HEK293 (cell line): ENCODE data around the gene SMIM43.
A peak's percentile ranks its signal among the peaks of the same experiment; 100 is the strongest.

Source experiments
- BCL11B ChIP-seq: fragments of 450-650 bp; formaldehyde crosslinking; IDR thresholded peaks from 2 replicates; pipeline ENCODE4 v1.5.1; 2016; ENCODE audit warnings: low read depth, missing biosample characterization, missing genetic modification characterization
- BCL6B ChIP-seq: fragments of 450-650 bp; formaldehyde crosslinking; IDR thresholded peaks from 2 replicates; pipeline ENCODE4 v1.5.1; 2017; ENCODE audit warnings: missing biosample characterization, missing genetic modification characterization
- GLIS1 ChIP-seq: fragments of 450-650 bp; formaldehyde crosslinking; IDR thresholded peaks from 2 replicates; pipeline ENCODE4 v1.5.1; 2016; ENCODE audit warnings: missing biosample characterization, missing genetic modification characterization
- GLIS2 ChIP-seq: fragments of 450-650 bp; formaldehyde crosslinking; IDR thresholded peaks from 2 replicates; pipeline ENCODE4 v1.5.1; 2016; ENCODE audit warnings: missing biosample characterization, missing genetic modification characterization
- KLF10 ChIP-seq: fragments of 450-650 bp; IDR thresholded peaks from 2 replicates; pipeline ENCODE4 v1.5.1; 2018; ENCODE audit warnings: missing biosample characterization, mild to moderate bottlenecking, missing genetic modification characterization
- KLF8 ChIP-seq: fragments of 450-650 bp; formaldehyde crosslinking; IDR thresholded peaks from 2 replicates; pipeline ENCODE4 v1.5.1; 2016; ENCODE audit warnings: missing biosample characterization, missing genetic modification characterization
- OSR2 ChIP-seq: fragments of 450-650 bp; formaldehyde crosslinking; IDR thresholded peaks from 2 replicates; pipeline ENCODE4 v1.5.1; 2016; ENCODE audit warnings: missing biosample characterization, missing genetic modification characterization
- OVOL3 ChIP-seq: fragments of 450-650 bp; formaldehyde crosslinking; IDR thresholded peaks from 2 replicates; pipeline ENCODE4 v1.5.1; 2016; ENCODE audit warnings: missing biosample characterization, missing genetic modification characterization
- PRDM1 ChIP-seq: fragments of 450-650 bp; formaldehyde crosslinking; IDR thresholded peaks from 2 replicates; pipeline ENCODE4; 2016; ENCODE audit warnings: missing biosample characterization, missing genetic modification characterization
- REPIN1 ChIP-seq: fragments of 450-650 bp; formaldehyde crosslinking; IDR thresholded peaks from 2 replicates; pipeline ENCODE4 v1.5.1; 2017; ENCODE audit warnings: missing biosample characterization, missing genetic modification characterization, low read depth
- WT1 ChIP-seq: fragments of 450-650 bp; formaldehyde crosslinking; IDR thresholded peaks from 2 replicates; pipeline ENCODE4 v1.5.1; 2016; ENCODE audit warnings: missing biosample characterization, missing genetic modification characterization
- ZBTB8A ChIP-seq: fragments of 450-650 bp; formaldehyde crosslinking; IDR thresholded peaks from 2 replicates; pipeline ENCODE4 v1.5.1; 2016; ENCODE audit warnings: missing biosample characterization, missing genetic modification characterization
- ZEB2 ChIP-seq: fragments of 450-650 bp; formaldehyde crosslinking; IDR thresholded peaks from 2 replicates; pipeline ENCODE4 v1.5.1; 2016; ENCODE audit warnings: missing biosample characterization, missing genetic modification characterization
- ZFP37 ChIP-seq: fragments of 450-650 bp; formaldehyde crosslinking; IDR thresholded peaks from 2 replicates; pipeline ENCODE4 v1.5.1; 2016; ENCODE audit warnings: missing biosample characterization, missing genetic modification characterization
- ZIC2 ChIP-seq: fragments of 450-650 bp; formaldehyde crosslinking; IDR thresholded peaks from 2 replicates; pipeline ENCODE4 v1.5.1; 2016; ENCODE audit warnings: missing biosample characterization, missing genetic modification characterization
- ZNF140 ChIP-seq: fragments of 450-650 bp; formaldehyde crosslinking; IDR thresholded peaks from 2 replicates; pipeline ENCODE4 v1.5.1; 2016; ENCODE audit warnings: missing biosample characterization, missing genetic modification characterization
- ZNF157 ChIP-seq: fragments of 450-650 bp; formaldehyde crosslinking; IDR thresholded peaks from 2 replicates; pipeline ENCODE4 v1.5.1; 2016; ENCODE audit warnings: missing biosample characterization, missing genetic modification characterization
- ZNF23 ChIP-seq: fragments of 450-650 bp; formaldehyde crosslinking; IDR thresholded peaks from 2 replicates; pipeline ENCODE4 v1.5.1; 2016; ENCODE audit warnings: missing biosample characterization, missing genetic modification characterization, borderline replicate concordance
- ZNF26 ChIP-seq: fragments of 450-650 bp; formaldehyde crosslinking; IDR thresholded peaks from 2 replicates; pipeline ENCODE4 v1.5.1; 2016; ENCODE audit warnings: missing biosample characterization, missing genetic modification characterization
- ZNF280D ChIP-seq: fragments of 450-650 bp; formaldehyde crosslinking; IDR thresholded peaks from 2 replicates; pipeline ENCODE4 v1.5.1; 2016; ENCODE audit warnings: missing biosample characterization, missing genetic modification characterization
- ZNF324 ChIP-seq: fragments of 450-650 bp; formaldehyde crosslinking; IDR thresholded peaks from 2 replicates; pipeline ENCODE4 v1.5.1; 2016; ENCODE audit warnings: missing biosample characterization, missing genetic modification characterization
- ZNF341 ChIP-seq: fragments of 450-650 bp; formaldehyde crosslinking; IDR thresholded peaks from 2 replicates; pipeline ENCODE4; 2016; ENCODE audit warnings: low read depth, missing biosample characterization, missing genetic modification characterization
- ZNF366 ChIP-seq: fragments of 450-650 bp; formaldehyde crosslinking; conservative IDR thresholded peaks from 2 replicates; pipeline ENCODE4 v1.5.1; 2016; ENCODE audit warnings: missing biosample characterization, missing genetic modification characterization
- ZNF391 ChIP-seq: fragments of 450-650 bp; formaldehyde crosslinking; IDR thresholded peaks from 2 replicates; pipeline ENCODE4 v1.5.1; 2016; ENCODE audit warnings: low read depth, missing biosample characterization, missing genetic modification characterization, borderline replicate concordance
- ZNF404 ChIP-seq: fragments of 450-650 bp; formaldehyde crosslinking; IDR thresholded peaks from 2 replicates; pipeline ENCODE4 v1.5.1; 2017; ENCODE audit warnings: missing biosample characterization, missing genetic modification characterization
- ZNF416 ChIP-seq: fragments of 450-650 bp; formaldehyde crosslinking; IDR thresholded peaks from 2 replicates; pipeline ENCODE4 v1.5.1; 2016; ENCODE audit warnings: missing biosample characterization, missing genetic modification characterization
- ZNF510 ChIP-seq: fragments of 450-650 bp; formaldehyde crosslinking; IDR thresholded peaks from 2 replicates; pipeline ENCODE4 v1.5.1; 2018; ENCODE audit warnings: mild to moderate bottlenecking, missing genetic modification characterization, missing biosample characterization; ENCODE audit not compliant: insufficient replicate concordance
- ZNF558 ChIP-seq: fragments of 450-650 bp; formaldehyde crosslinking; IDR thresholded peaks from 2 replicates; pipeline ENCODE4 v1.5.1; 2016; ENCODE audit warnings: missing biosample characterization, missing genetic modification characterization
- ZNF571 ChIP-seq: fragments of 450-650 bp; formaldehyde crosslinking; IDR thresholded peaks from 2 replicates; pipeline ENCODE4 v1.5.0; 2017; ENCODE audit warnings: missing biosample characterization, missing genetic modification characterization
- ZNF610 ChIP-seq: fragments of 450-650 bp; formaldehyde crosslinking; IDR thresholded peaks from 2 replicates; pipeline ENCODE4 v1.5.1; 2016; ENCODE audit warnings: missing biosample characterization, missing genetic modification characterization, borderline replicate concordance
- ZNF623 ChIP-seq: fragments of 450-650 bp; formaldehyde crosslinking; IDR thresholded peaks from 2 replicates; pipeline ENCODE4 v1.5.1; 2016; ENCODE audit warnings: missing biosample characterization, missing genetic modification characterization
- ZNF629 ChIP-seq: fragments of 450-650 bp; formaldehyde crosslinking; IDR thresholded peaks from 2 replicates; pipeline ENCODE4 v1.5.1; 2017; ENCODE audit warnings: missing biosample characterization, missing genetic modification characterization
- ZNF639 ChIP-seq: fragments of 450-650 bp; formaldehyde crosslinking; IDR thresholded peaks from 2 replicates; pipeline ENCODE4 v1.5.1; 2016; ENCODE audit warnings: missing biosample characterization, missing genetic modification characterization
- ZNF792 ChIP-seq: fragments of 450-650 bp; formaldehyde crosslinking; IDR thresholded peaks from 2 replicates; pipeline ENCODE4 v1.5.1; 2016; ENCODE audit warnings: missing biosample characterization, missing genetic modification characterization
- ZNF843 ChIP-seq: fragments of 450-650 bp; formaldehyde crosslinking; IDR thresholded peaks from 2 replicates; pipeline ENCODE4 v1.5.1; 2016; ENCODE audit warnings: missing biosample characterization, missing genetic modification characterization
- ZXDB ChIP-seq: fragments of 450-650 bp; formaldehyde crosslinking; IDR thresholded peaks from 2 replicates; pipeline ENCODE4 v1.5.1; 2016; ENCODE audit warnings: missing biosample characterization, missing genetic modification characterization

The SMIM43 gene

GRCh38 chr4:121711263-121712000 is 53.5 kb downstream of the SMIM43 start (continued):
- TF ChIP-seq OSR2 (tag by site-specific recombination), result peak; percentile 17; the same call in 1 of the 2 replicates
- no peak for TF ChIP-seq ZNF404 (tag by site-specific recombination)
- TF ChIP-seq ZEB2 (tag by site-specific recombination), result peak; percentile 84
- peak; percentile 64; the same call in 1 of the 2 replicates for TF ChIP-seq KLF8
- TF ChIP-seq ZNF610 (tag by site-specific recombination), result no peak
- no peak; the same call in 1 of the 2 replicates for TF ChIP-seq WT1 (tag by site-specific recombination)
- no peak for TF ChIP-seq ZNF280D
- TF ChIP-seq ZNF639, result peak; percentile 39; the same call in 1 of the 2 replicates
- no peak for TF ChIP-seq ZNF23 (tag by site-specific recombination)
- TF ChIP-seq REPIN1 (tag by site-specific recombination), result no peak
- TF ChIP-seq ZNF366 (tag by site-specific recombination), result peak; percentile 93
- no peak for TF ChIP-seq ZNF510 (tag by site-specific recombination)
- TF ChIP-seq ZNF623 (tag by site-specific recombination), result no peak
- peak; percentile 59; the same call in 1 of the 2 replicates for TF ChIP-seq GLIS1 (tag by site-specific recombination)
- TF ChIP-seq PRDM1 (tag by site-specific recombination), result peak; percentile 29; the same call in 1 of the 2 replicates
- no peak for TF ChIP-seq BCL11B (tag by site-specific recombination)
- no peak for TF ChIP-seq ZNF140 (tag by site-specific recombination)
- TF ChIP-seq ZNF416 (tag by site-specific recombination), result no peak
- no peak for TF ChIP-seq ZNF341 (tag by site-specific recombination)
- TF ChIP-seq ZNF558 (tag by site-specific recombination), result no peak
- no peak for TF ChIP-seq ZNF571 (tag by site-specific recombination)
- peak; percentile 91 for TF ChIP-seq ZIC2 (tag by site-specific recombination)
- peak; percentile 68 for TF ChIP-seq ZNF629 (tag by site-specific recombination)
- no peak for TF ChIP-seq ZNF391 (tag by site-specific recombination)
- no peak for TF ChIP-seq ZNF26
- peak; percentile 48; the same call in 1 of the 2 replicates for TF ChIP-seq ZNF843 (tag by site-specific recombination)
- no peak for TF ChIP-seq ZNF324
- no peak for TF ChIP-seq BCL6B (tag by site-specific recombination)
- TF ChIP-seq ZNF157 (tag by site-specific recombination), result no peak
- TF ChIP-seq ZXDB (tag by site-specific recombination), result peak; percentile 51
- TF ChIP-seq ZFP37 (tag by site-specific recombination), result no peak
- peak; percentile 43; the same call in 1 of the 2 replicates for TF ChIP-seq ZBTB8A
- no peak for TF ChIP-seq ZNF792 (tag by site-specific recombination)
- peak; percentile 73 for TF ChIP-seq GLIS2 (tag by site-specific recombination)
- TF ChIP-seq OVOL3, result no peak
- peak; percentile 44; the same call in 1 of the 2 replicates for TF ChIP-seq KLF10
